ENCODE measurements around the gene FICD.

GRCh38 chr12:108510836-108511235 lies 4.2 kb upstream of the FICD start:
- TF ChIP-seq CTCF (IDR thresholded peaks at IDR 0.05) (no peak), EP300 (IDR thresholded peaks at IDR 0.05) (no peak), POLR2A (IDR thresholded peaks at IDR 0.05) (no peak), POLR2AphosphoS5 (IDR thresholded peaks at IDR 0.05) (no peak)
